ENCODE data around the gene PRKCI.

- TF ChIP-seq CTCF (IDR thresholded peaks at IDR 0.05) (no peak), ZFX (IDR thresholded peaks at IDR 0.05; ENCODE audit: borderline replicate concordance) (no peak)
These were observed 52.4 kb downstream of the PRKCI start for GRCh38 chr3:170274641-170275040.
